Measurements from ENCODE around the gene EEF1AKMT3.

Gene EEF1AKMT3

DNA sequence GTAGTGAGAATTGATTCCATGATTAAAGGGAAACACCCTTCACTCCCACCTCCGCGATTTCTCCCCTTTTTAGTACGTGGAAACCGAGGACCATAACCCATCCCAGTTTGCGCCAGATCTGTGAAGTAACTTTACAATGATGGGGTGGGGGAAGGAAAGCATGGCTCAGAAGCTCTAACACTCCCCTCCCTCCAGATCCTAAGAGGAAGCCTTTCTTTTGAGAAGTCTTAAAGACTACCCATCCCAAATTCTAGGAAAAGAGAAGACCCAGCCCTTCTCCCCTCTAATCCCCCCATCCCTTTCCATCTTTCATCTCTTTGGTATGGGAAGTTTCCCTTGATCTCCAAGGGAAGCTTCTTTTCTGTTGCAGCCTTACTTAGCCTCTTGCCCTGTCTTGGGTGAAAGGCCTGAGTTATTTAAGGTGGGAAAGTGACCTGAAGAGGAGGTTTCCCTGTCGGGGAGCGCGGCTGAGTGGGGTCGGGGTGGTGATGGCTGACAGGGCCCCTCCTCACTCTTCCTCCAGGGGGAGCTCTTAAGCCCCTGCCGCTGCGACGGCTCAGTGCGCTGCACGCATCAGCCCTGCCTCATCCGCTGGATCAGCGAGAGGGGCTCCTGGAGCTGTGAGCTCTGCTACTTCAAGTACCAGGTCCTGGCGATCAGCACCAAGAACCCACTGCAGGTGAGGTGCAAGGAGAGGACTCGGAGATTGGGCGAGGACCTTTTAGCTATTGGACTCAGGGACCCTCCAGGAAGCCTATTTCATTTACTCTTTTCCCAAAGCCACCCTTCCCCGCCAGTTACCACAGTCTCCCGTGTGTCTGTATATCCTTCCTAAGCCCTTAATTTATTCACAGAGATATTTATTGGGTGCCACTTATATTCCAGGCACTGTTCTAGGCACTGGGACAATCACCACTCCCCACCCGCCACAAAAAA lies 15.7 kb upstream of the EEF1AKMT3 start:
- no peaks in the 10 kb centered on the region for H3K9me3 ChIP-seq (replicated peaks in 1 of 11)
- peak overlapping the region; percentile 60 to 84 (median 69); a peak in 18 of 20 replicates for H3K4me3 ChIP-seq
- H4K20me1 ChIP-seq, result peaks cover 3 to 43% (median 18%) of the 10 kb centered on the region in 11 experiments; a peak in 13 of 22 replicates
- peaks cover 0 to 18% (median 0%) of the 10 kb centered on the region in 11 experiments; a peak in 9 of 22 replicates for H3K36me3 ChIP-seq
- H3K27me3 ChIP-seq, result peaks cover 39 to 81% (median 75%) of the 10 kb centered on the region in 11 experiments
- H3K9ac ChIP-seq, result peak overlapping the region in 5 of 11 experiments; percentile 70 to 87 (median 77); a peak in 10 of 22 replicates
- H3K4me1 ChIP-seq, result peaks cover 31 to 40% (median 37%) of the 10 kb centered on the region in 10 experiments
- H3K4me2 ChIP-seq, result peak overlapping the region; percentile 93 to 100 (median 99)
- peak overlapping the region in 3 of 11 experiments; percentile 52 to 67 (median 63); a peak in 6 of 22 replicates for H3K27ac ChIP-seq
- TF ChIP-seq Cebpa-rat (IDR thresholded peaks at IDR 0.05), result no peak

DNA sequence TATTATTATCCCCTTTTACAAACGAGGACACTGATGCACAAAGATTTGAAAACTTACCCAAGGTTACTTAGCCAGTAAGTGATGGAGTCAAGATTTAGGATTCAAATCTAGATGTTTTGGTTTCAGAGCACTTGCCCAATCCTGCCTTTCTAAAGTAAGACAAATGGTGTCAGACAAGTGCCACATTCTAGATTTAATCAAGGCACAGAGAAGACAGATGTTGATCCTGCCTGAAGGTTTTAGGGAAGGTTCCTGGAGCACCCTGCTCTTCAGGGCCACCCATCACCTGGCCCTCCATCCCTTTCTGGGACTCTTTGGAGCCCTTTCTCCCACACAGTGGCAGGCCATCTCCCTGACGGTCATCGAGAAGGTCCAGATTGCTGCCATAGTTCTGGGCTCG lies 14.6 kb upstream of the EEF1AKMT3 start:
- Histone ChIP-seq H4K20me1 (peaks cover 3 to 54% (median 18%) of the 10 kb centered on the region in 11 experiments; a peak in 13 of 22 replicates), H3K36me3 (peaks cover 0 to 18% (median under 1%) of the 10 kb centered on the region in 11 experiments; a peak in 9 of 22 replicates), H3K9me3 (replicated peaks in 1 of 11) (no peaks in the 10 kb centered on the region), H3K27ac (no peak overlapping the region), H3K9ac (no peak overlapping the region), H3K4me2 (no peak overlapping the region), H3K27me3 (peaks cover 44 to 91% (median 85%) of the 10 kb centered on the region in 11 experiments), H3K4me3 (no peak overlapping the region), H3K4me1 (peaks cover 28 to 37% (median 34%) of the 10 kb centered on the region in 10 experiments)
- no peak for TF ChIP-seq Cebpa-rat (IDR thresholded peaks at IDR 0.05)

GRCh38 chr12:57758552-57759359 lies 13.7 kb upstream of the EEF1AKMT3 start:
- Histone ChIP-seq H4K20me1 (peaks cover 3 to 60% (median 18%) of the 10 kb centered on the region in 11 experiments; a peak in 13 of 22 replicates), H3K27me3 (peaks cover 53 to 91% (median 85%) of the 10 kb centered on the region in 11 experiments), H3K4me1 (peaks cover 23 to 27% (median 25%) of the 10 kb centered on the region in 10 experiments), H3K9ac (no peak overlapping the region), H3K27ac (no peak overlapping the region), H3K4me2 (no peak overlapping the region), H3K4me3 (no peak overlapping the region), H3K9me3 (replicated peaks in 1 of 11) (no peaks in the 10 kb centered on the region), H3K36me3 (peaks cover 0 to 18% (median 6%) of the 10 kb centered on the region in 11 experiments; a peak in 9 of 22 replicates)
- TF ChIP-seq Cebpa-rat (IDR thresholded peaks at IDR 0.05), result no peak

- no peak overlapping the region for H3K4me2 ChIP-seq
- TF ChIP-seq Cebpa-rat (IDR thresholded peaks at IDR 0.05), result no peak
- H3K36me3 ChIP-seq, result peaks cover 0 to 18% (median 6%) of the 10 kb centered on the region in 11 experiments; a peak in 10 of 22 replicates
- peaks cover 17 to 20% (median 19%) of the 10 kb centered on the region in 10 experiments for H3K4me1 ChIP-seq
- H4K20me1 ChIP-seq, result peaks cover 3 to 67% (median 19%) of the 10 kb centered on the region in 11 experiments; a peak in 15 of 22 replicates
- peaks cover 53 to 91% (median 85%) of the 10 kb centered on the region in 11 experiments for H3K27me3 ChIP-seq
- H3K27ac ChIP-seq, result no peak overlapping the region
- H3K9ac ChIP-seq, result no peak overlapping the region
- peaks cover 0 to 1% (median 0%) of the 10 kb centered on the region in 11 experiments; a peak in 1 of 22 replicates for H3K9me3 ChIP-seq (replicated peaks in 1 of 11)
- H3K4me3 ChIP-seq, result no peak overlapping the region
Observed at GRCh38 chr12:57759360-57759980, 12.9 kb upstream of the EEF1AKMT3 start.

DNA sequence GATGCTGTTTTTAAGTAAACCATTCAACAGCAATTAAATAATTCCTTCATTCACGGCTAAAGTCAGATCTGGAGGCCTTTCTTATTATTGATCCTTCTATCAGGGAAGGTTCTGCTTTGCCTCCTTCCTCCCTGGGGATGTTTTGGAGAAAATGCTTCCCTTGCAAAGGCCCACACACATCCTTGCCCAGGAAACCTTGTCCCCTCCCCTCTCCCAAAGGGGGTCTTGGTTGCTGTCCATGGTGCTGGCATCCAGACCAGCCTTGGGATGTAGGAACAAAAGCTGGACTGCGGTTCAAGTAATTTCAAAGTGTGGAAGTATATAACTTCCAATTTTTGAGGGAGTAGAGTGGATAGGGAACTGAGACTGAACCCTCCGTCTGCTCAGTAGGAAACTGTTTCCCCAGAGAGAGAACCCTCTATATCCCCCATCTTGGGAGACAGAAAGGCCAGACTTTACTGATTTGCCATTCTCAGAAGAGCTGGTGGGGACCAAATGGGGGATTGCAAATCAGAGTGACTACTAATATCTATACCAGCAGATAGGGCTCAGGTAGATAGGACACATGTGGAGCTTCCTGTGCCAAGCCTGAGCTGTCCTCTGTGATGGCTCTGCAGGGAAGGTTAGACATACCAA lies 11.9 kb upstream of the EEF1AKMT3 start:
- H3K9me3 ChIP-seq (replicated peaks in 1 of 11), result peaks cover 0 to 7% (median 0%) of the 10 kb centered on the region in 11 experiments; a peak in 1 of 22 replicates
- H3K4me2 ChIP-seq, result no peak overlapping the region
- peaks cover 3 to 77% (median 22%) of the 10 kb centered on the region in 11 experiments; a peak in 19 of 22 replicates for H4K20me1 ChIP-seq
- peaks cover 0 to 18% (median 6%) of the 10 kb centered on the region in 11 experiments; a peak in 10 of 22 replicates for H3K36me3 ChIP-seq
- H3K4me1 ChIP-seq, result peaks cover 23 to 27% (median 25%) of the 10 kb centered on the region in 10 experiments
- no peak overlapping the region for H3K4me3 ChIP-seq
- no peak for TF ChIP-seq Cebpa-rat (IDR thresholded peaks at IDR 0.05)
- peaks cover 59 to 92% (median 87%) of the 10 kb centered on the region in 11 experiments for H3K27me3 ChIP-seq
- H3K27ac ChIP-seq, result no peak overlapping the region
- H3K9ac ChIP-seq, result no peak overlapping the region

GRCh38 chr12:57761391-57761998 lies 10.9 kb upstream of the EEF1AKMT3 start:
- H3K9me3 ChIP-seq (replicated peaks in 1 of 11), result peaks cover 0 to 7% (median 0%) of the 10 kb centered on the region in 11 experiments; a peak in 2 of 22 replicates
- H3K27me3 ChIP-seq, result peaks cover 64 to 92% (median 87%) of the 10 kb centered on the region in 11 experiments
- H3K4me3 ChIP-seq, result no peak overlapping the region
- no peak overlapping the region for H3K4me2 ChIP-seq
- H3K36me3 ChIP-seq, result peaks cover 0 to 18% (median 6%) of the 10 kb centered on the region in 11 experiments; a peak in 10 of 22 replicates
- peaks cover 3 to 77% (median 33%) of the 10 kb centered on the region in 11 experiments; a peak in 20 of 22 replicates for H4K20me1 ChIP-seq
- no peak overlapping the region for H3K27ac ChIP-seq
- peaks cover 14 to 28% (median 24%) of the 10 kb centered on the region in 10 experiments for H3K4me1 ChIP-seq
- no peak for TF ChIP-seq Cebpa-rat (IDR thresholded peaks at IDR 0.05)
- no peak overlapping the region for H3K9ac ChIP-seq

- peaks cover 3 to 82% (median 41%) of the 10 kb centered on the region in 11 experiments; a peak in 20 of 22 replicates for H4K20me1 ChIP-seq
- peaks cover 9 to 31% (median 28%) of the 10 kb centered on the region in 10 experiments for H3K4me1 ChIP-seq
- peaks cover 67 to 92% (median 87%) of the 10 kb centered on the region in 11 experiments for H3K27me3 ChIP-seq
- TF ChIP-seq Cebpa-rat (IDR thresholded peaks at IDR 0.05), result no peak
- H3K36me3 ChIP-seq, result peaks cover 0 to 17% (median 11%) of the 10 kb centered on the region in 11 experiments; a peak in 16 of 22 replicates
- no peak overlapping the region for H3K4me2 ChIP-seq
- no peak overlapping the region for H3K9ac ChIP-seq
- H3K9me3 ChIP-seq (replicated peaks in 1 of 11), result peaks cover 0 to 7% (median 0%) of the 10 kb centered on the region in 11 experiments; a peak in 2 of 22 replicates
- H3K4me3 ChIP-seq, result no peak overlapping the region
- H3K27ac ChIP-seq, result no peak overlapping the region
Observed at GRCh38 chr12:57762463-57762862, 10.0 kb upstream of the EEF1AKMT3 start.

All from BLaER1 treated with 17β-estradiol and CSF1 and Interleukin-3, amounts not matched to agents 10 nM and 100 nM (cell line).